H1 (cell line): ENCODE results near the gene ASMT. TPM values are rescaled to one million over a fixed set of nuclear protein-coding genes. Genes with fewer than 3 reads are reported as not detected.

Experiments
- CHD1 ChIP-seq: IDR thresholded peaks from 2 replicates; pipeline ENCODE4 v1.6.1; 2012; ENCODE audit warnings: low read depth, low read length, improper control_type of control experiment
- POU5F1 ChIP-seq: IDR thresholded peaks from 2 replicates; pipeline ENCODE4 v1.6.1; 2011; ENCODE audit warnings: low read depth, mild to moderate bottlenecking, low read length, moderate library complexity
- RXRA ChIP-seq: IDR thresholded peaks from 2 replicates; pipeline ENCODE4 v1.6.1; 2011; ENCODE audit warnings: low read depth, mild to moderate bottlenecking, low read length, moderate library complexity; ENCODE audit not compliant: insufficient read depth
- SIN3A ChIP-seq, 2 experiments: IDR thresholded peaks in 1 of 2; conservative IDR thresholded peaks in 1 of 2; 2 replicates each; pipeline ENCODE4 v1.6.1; 2011 to 2012; ENCODE audit warnings: low read length in 2 of 2, improper control_type of control experiment in 1 of 2, low read depth in 1 of 2, mild to moderate bottlenecking in 1 of 2
- SIX5 ChIP-seq: IDR thresholded peaks from 2 replicates; pipeline ENCODE4 v1.6.1; 2011; ENCODE audit warnings: mild to moderate bottlenecking, low read depth, low read length
- polyA plus RNA-seq, 7 experiments: library from polyadenylated mRNA; depleted of rRNA in 3 of 7; stranded (reverse) in 5 of 7; unstranded in 2 of 7; fragments of >200 nt in 5 of 7; fragments of 200-250 nt in 2 of 7; gene quantifications; 1 replicate in 5 of 7; 2 replicates in 1 of 7; 4 replicates in 1 of 7; pipeline versions ENCODE4 v1.2.1 to v1.2.3, GENCODE V29; 2011 to 2013; ENCODE audit warnings: missing spikeins in 2 of 7, mixed read lengths in 2 of 7
- total RNA-seq: library from RNA; stranded (reverse); fragmentation: NEBNext Ultra II Directional; extraction: Animal tissue kit (Norgen Biotek cat#: 25700); gene quantifications from 2 replicates; pipeline ENCODE4 v1.2.1, GENCODE V29; 2021
- TF ChIP-seq, protein P1 (sequence below): IDR thresholded peaks from 2 replicates; pipeline ENCODE4 v1.6.1; 2012; ENCODE audit warnings: low read length, inconsistent platforms
- TF ChIP-seq, protein P2 (sequence below): IDR thresholded peaks from 2 replicates; pipeline ENCODE4 v1.6.1; 2012; ENCODE audit warnings: inconsistent platforms

ASMT gene
- total and polyA plus RNA-seq, 2 of the 8 experiments (the other 6 are each of a cell fraction or from before 2014, with no cell fraction given): 1.5 to 3.1 TPM

DNA sequence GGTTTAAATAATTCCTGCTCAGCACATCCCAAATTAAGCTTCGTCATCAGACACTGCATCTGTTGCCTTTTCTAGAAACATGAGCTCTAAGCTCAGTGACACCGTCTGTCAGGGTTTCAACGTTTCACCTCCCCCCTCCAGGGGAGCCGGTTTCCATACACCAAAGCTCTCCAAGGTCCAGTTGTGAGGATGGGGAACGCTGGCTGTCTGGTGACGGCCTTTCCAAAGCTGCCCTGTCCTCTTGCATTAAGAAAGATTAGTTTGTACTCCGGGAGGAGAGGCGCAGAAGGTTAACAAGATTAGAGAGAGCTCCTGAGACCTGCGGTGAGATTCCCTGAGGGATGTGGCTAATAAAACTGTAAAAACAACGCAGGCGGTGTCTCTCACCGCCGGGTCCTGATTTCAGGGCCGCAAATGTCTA lies 43.2 kb downstream of the ASMT start (continued):
- TF ChIP-seq, protein P1, sequence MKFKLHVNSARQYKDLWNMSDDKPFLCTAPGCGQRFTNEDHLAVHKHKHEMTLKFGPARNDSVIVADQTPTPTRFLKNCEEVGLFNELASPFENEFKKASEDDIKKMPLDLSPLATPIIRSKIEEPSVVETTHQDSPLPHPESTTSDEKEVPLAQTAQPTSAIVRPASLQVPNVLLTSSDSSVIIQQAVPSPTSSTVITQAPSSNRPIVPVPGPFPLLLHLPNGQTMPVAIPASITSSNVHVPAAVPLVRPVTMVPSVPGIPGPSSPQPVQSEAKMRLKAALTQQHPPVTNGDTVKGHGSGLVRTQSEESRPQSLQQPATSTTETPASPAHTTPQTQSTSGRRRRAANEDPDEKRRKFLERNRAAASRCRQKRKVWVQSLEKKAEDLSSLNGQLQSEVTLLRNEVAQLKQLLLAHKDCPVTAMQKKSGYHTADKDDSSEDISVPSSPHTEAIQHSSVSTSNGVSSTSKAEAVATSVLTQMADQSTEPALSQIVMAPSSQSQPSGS: no peak
- TF ChIP-seq SIX5 (no peak), CHD1 (no peak), SIN3A (conservative IDR thresholded peaks at IDR 0.05 in 1 of 2, IDR thresholded peaks at IDR 0.05 in 1 of 2; ENCODE audit: low read depth in 1 of 2, low read length in 2 of 2) (no peak), POU5F1 (no peak), RXRA (no peak)
- TF ChIP-seq, protein P2, sequence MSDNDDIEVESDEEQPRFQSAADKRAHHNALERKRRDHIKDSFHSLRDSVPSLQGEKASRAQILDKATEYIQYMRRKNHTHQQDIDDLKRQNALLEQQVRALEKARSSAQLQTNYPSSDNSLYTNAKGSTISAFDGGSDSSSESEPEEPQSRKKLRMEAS: no peak
